GM12865 (cell line): ENCODE measurements around the gene LDLRAD3.
A peak's percentile ranks its signal among the peaks of the same experiment; 100 is the strongest.

Source experiments
- DNase-seq: peaks from one replicate; pipeline ENCODE4 v3.0.0; 2010; ENCODE audit warnings: low read depth
- H3K4me3 ChIP-seq: 2 replicates; pipeline ENCODE4 v1.5.1; 2011; ENCODE audit warnings: mild to moderate bottlenecking, low read depth, low read length, control low read depth
- CTCF ChIP-seq: IDR thresholded peaks from 2 replicates; pipeline ENCODE4 v1.5.1; 2011; ENCODE audit warnings: low read length, control low read depth, low read depth, inconsistent platforms; ENCODE audit not compliant: insufficient read depth; ENCODE audit errors: missing control alignments

The LDLRAD3 gene

GRCh38 chr11:35974882-35975589 is 31.2 kb downstream of the LDLRAD3 start:
- no peak for TF ChIP-seq CTCF
- no peak for DNase-seq
- no peak overlapping the region for H3K4me3 ChIP-seq

GRCh38 chr11:35976434-35976833 is 32.6 kb downstream of the LDLRAD3 start:
- no peak for TF ChIP-seq CTCF
- no peak overlapping the region for H3K4me3 ChIP-seq
- no peak for DNase-seq

- DNase-seq = no peak
- no peak overlapping the region for H3K4me3 ChIP-seq
- TF ChIP-seq CTCF = no peak
These were observed 34.3 kb downstream of the LDLRAD3 start for GRCh38 chr11:35978183-35978582.

- no peak overlapping the region for H3K4me3 ChIP-seq
- TF ChIP-seq CTCF = no peak
- DNase-seq = no peak
These were observed 35.0 kb downstream of the LDLRAD3 start for GRCh38 chr11:35978891-35979290.

GRCh38 chr11:35980686-35981390 is 37.0 kb downstream of the LDLRAD3 start:
- peak; percentile 11 for DNase-seq
- H3K4me3 ChIP-seq = no peak overlapping the region
- TF ChIP-seq CTCF = no peak

DNA sequence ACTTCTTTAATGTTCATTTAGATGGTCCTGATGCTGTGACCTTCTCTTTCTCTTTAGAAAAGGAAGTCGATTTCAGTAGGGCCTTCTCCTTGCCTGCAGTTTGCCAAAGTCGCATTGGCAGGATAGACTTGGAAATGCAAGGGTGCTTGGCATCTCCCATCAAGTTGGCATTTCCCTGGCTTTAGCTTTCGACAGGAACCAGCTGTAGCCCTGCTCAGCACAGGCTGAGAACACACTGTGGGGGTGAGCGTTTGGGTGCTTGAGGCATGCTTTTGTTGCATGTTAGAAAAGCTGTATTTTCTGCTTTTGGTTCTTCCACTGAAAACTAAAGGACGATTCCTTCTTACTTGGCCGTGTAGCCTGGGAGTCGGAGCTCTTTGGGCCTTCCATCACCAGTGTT is 37.7 kb downstream of the LDLRAD3 start:
- TF ChIP-seq CTCF = no peak
- no peak for DNase-seq
- H3K4me3 ChIP-seq = no peak overlapping the region

DNA sequence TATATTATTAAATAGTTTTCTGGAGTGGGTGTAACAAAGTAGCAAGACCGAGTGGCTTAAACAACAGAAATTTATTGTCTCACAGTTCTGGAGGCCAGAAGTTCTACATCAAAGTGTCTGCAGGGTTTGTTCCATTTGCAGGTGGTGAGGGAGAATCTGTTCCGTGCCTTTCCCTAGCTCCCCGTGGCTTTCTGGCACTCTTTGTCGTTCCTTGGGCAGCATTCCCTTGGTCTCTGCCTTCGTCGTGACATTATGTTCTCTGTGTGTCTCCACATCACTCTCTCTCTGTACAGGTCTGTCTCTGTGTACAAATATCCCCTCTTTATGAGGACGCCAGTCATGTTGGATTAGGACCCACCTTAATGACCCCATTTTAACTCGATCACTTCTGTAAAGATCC is 38.2 kb downstream of the LDLRAD3 start:
- no peak for DNase-seq
- H3K4me3 ChIP-seq = no peak overlapping the region
- TF ChIP-seq CTCF = no peak
